GM12878 (cell line): ENCODE results near the gene CFAP54. TPM values are rescaled to one million over a fixed set of nuclear protein-coding genes. Genes with fewer than 3 reads are reported as not detected.

ENCODE experiments used
- ATAC-seq: fragments of 200-7000 bp; cut with Tn5 transposase; 3 replicates; pipeline ENCODE4 v1.9.1; 2020; ENCODE audit warnings: mild to moderate bottlenecking, moderate library complexity
- BruUV-seq: library from RNA; stranded (reverse); fragments of 400-500 nt; replicated peaks from 2 replicates; lab custom pipeline; 2021; lab: Mats Ljungman, UMichigan
- CTCF ChIA-PET: fragments of 300-600 bp; sonication (Branson Sonifier 250); formaldehyde crosslinking; extraction: SDS; loops from one replicate; lab custom pipeline; 2021; ENCODE audit warnings: inconsistent platforms; lab: Yijun Ruan, JAX
- POLR2A ChIA-PET: fragments of 350-600 bp; formaldehyde crosslinking; extraction: SDS; loops from one replicate; lab custom pipeline; 2021; ENCODE audit warnings: inconsistent platforms; lab: Charles Lee
- RAD21 ChIA-PET: fragments of 300-600 bp; sonication (Branson Sonifier 250); formaldehyde crosslinking; loops from one replicate; lab custom pipeline; 2023; ENCODE audit warnings: antibody characterized with exemption; ENCODE audit not compliant: unreplicated experiment; lab: Charles Lee
- SMC1A ChIA-PET: fragments of 300-600 bp; sonication (Branson Sonifier 250); formaldehyde crosslinking; loops from one replicate; lab custom pipeline; 2023; ENCODE audit not compliant: unreplicated experiment, uncharacterized antibody; lab: Charles Lee
- DNase-seq: peaks from one replicate; pipeline ENCODE4 v3.0.0-alpha.2; 2011; ENCODE audit warnings: low read depth, low spot score
- FAIRE-seq: peaks from 3 replicates; lab custom pipeline; 2011; peaks lifted over from hg19 to GRCh38; lab: Jason Lieb, UNC
- H2AFZ ChIP-seq: 2 replicates; pipeline ENCODE4 v1.6.0; 2011; ENCODE audit warnings: low read depth, low read length, control low read depth; ENCODE audit not compliant: control insufficient read depth
- H3K27ac ChIP-seq: 2 replicates; pipeline ENCODE4 v1.5.1; 2011; ENCODE audit warnings: control low read depth; ENCODE audit not compliant: control insufficient read depth, insufficient read depth
- H3K27me3 ChIP-seq, 2 experiments: replicated peaks in 1 of 2; 2 replicates each; pipeline versions ENCODE4 v1.6.0 to v1.6.1; 2011; ENCODE audit warnings: low read length in 1 of 2; ENCODE audit not compliant: control insufficient read depth in 2 of 2, insufficient read depth in 2 of 2
- H3K36me3 ChIP-seq, 2 experiments: 2 replicates each; pipeline ENCODE4 v1.5.1; 2011; ENCODE audit warnings: low read length in 1 of 2; ENCODE audit not compliant: control insufficient read depth in 2 of 2, insufficient read depth in 2 of 2
- H3K4me1 ChIP-seq: 2 replicates; pipeline ENCODE4 v1.6.1; 2011; ENCODE audit warnings: mild to moderate bottlenecking, low read length, moderate library complexity, mixed read lengths; ENCODE audit not compliant: control insufficient read depth, insufficient read depth
- H3K4me2 ChIP-seq: 2 replicates; pipeline ENCODE4 v1.6.0; 2011; ENCODE audit warnings: control low read depth; ENCODE audit not compliant: control insufficient read depth, insufficient read depth
- H3K4me3 ChIP-seq: fragments of 200-600 bp; sonication (generic); 2 replicates; pipeline ENCODE4 v1.5.1; 2016
- H3K79me2 ChIP-seq: 2 replicates; pipeline ENCODE4 v1.6.0; 2011; ENCODE audit warnings: low read length; ENCODE audit not compliant: control insufficient read depth, insufficient read depth
- H3K9ac ChIP-seq: 2 replicates; pipeline ENCODE4 v1.8.0; 2011; ENCODE audit warnings: low read length, control low read depth, mixed read lengths; ENCODE audit not compliant: control insufficient read depth, insufficient read depth
- H3K9me3 ChIP-seq: replicated peaks from 3 replicates; pipeline ENCODE4 v1.5.1; 2011; ENCODE audit warnings: mild to moderate bottlenecking, low read length; ENCODE audit not compliant: control insufficient read depth, insufficient read depth
- H4K20me1 ChIP-seq: 2 replicates; pipeline ENCODE4 v1.6.0; 2011; ENCODE audit not compliant: control insufficient read depth, insufficient read depth
- CBX3 ChIP-seq: fragments of 200-600 bp; sonication (generic); IDR thresholded peaks from 2 replicates; pipeline ENCODE4 v1.6.1; 2016; ENCODE audit warnings: low read depth, borderline replicate concordance
- CBX5 ChIP-seq: sonication (generic); IDR thresholded peaks from 2 replicates; pipeline ENCODE4 v1.6.1; 2016; ENCODE audit warnings: low read depth, moderate library complexity, mild to moderate bottlenecking, inconsistent platforms
- HCFC1 ChIP-seq: fragments of 150-350 bp; IDR thresholded peaks from 2 replicates; pipeline ENCODE4 v1.6.1; 2014; ENCODE audit warnings: low read length
- HDGF ChIP-seq: fragments of 450-650 bp; IDR thresholded peaks from 2 replicates; pipeline ENCODE4 v1.6.1; 2016; ENCODE audit warnings: antibody characterized with exemption
- MTA3 ChIP-seq: IDR thresholded peaks from 2 replicates; pipeline ENCODE4 v1.6.1; 2012; ENCODE audit warnings: low read length, inconsistent platforms, borderline replicate concordance
- MYC ChIP-seq: IDR thresholded peaks from 2 replicates; pipeline ENCODE4 v1.6.1; 2011; ENCODE audit warnings: mild to moderate bottlenecking, low read length, moderate library complexity, inconsistent platforms; ENCODE audit not compliant: insufficient read depth, insufficient replicate concordance, insufficient read length, severe bottlenecking
- PKNOX1 ChIP-seq: fragments of 450-650 bp; IDR thresholded peaks from 2 replicates; pipeline ENCODE4 v1.6.1; 2016; ENCODE audit warnings: mild to moderate bottlenecking
- RBBP5 ChIP-seq: fragments of 200-600 bp; sonication (generic); conservative IDR thresholded peaks from 2 replicates; pipeline ENCODE4 v1.6.1; 2016
- RUNX3 ChIP-seq: IDR thresholded peaks from 2 replicates; pipeline ENCODE4 v1.6.1; 2012; ENCODE audit warnings: low read length, inconsistent platforms
- SP1 ChIP-seq: IDR thresholded peaks from one replicate; pipeline ENCODE4 v1.6.1; 2011; ENCODE audit warnings: low read depth, low read length
- ZBTB11 ChIP-seq: fragments of 450-650 bp; formaldehyde crosslinking; IDR thresholded peaks from 2 replicates; pipeline ENCODE4 v1.5.0; 2022; ENCODE audit warnings: mild to moderate bottlenecking, missing genetic modification characterization
- WGBS: methylation state at CpG from one replicate; pipeline ENCODE4 v1.1.6; 2016; ENCODE audit warnings: low lambda C conversion rate; ENCODE audit not compliant: insufficient replicate concordance, insufficient coverage; ENCODE audit errors: missing lambda C conversion rate; 5-methylcytosine and 5-hydroxymethylcytosine counted together
- in situ Hi-C: fragments of 300-500 bp; cut with MboI; formaldehyde crosslinking; loops from 9 replicates; pipeline ENCODE4 v1.14.3; 2018; ENCODE audit warnings: mixed read lengths
- intact Hi-C: fragments of 100-400 bp; cut with micrococcal nuclease; formaldehyde crosslinking; loops from one replicate; pipeline ENCODE4 v1.14.2; 2022; ENCODE audit not compliant: unreplicated experiment
- polyA plus RNA-seq, 11 experiments: library from polyadenylated mRNA; depleted of rRNA in 4 of 11; unstranded in 6 of 11; stranded (reverse) in 5 of 11; fragments of >200 nt; fragmentation: Nextera tagmentation in 4 of 11; fragmentation: Illumina TruSeq in 1 of 11; extraction: Ambion mirVana in 4 of 11; extraction: Trizol in 1 of 11; gene quantifications; 1 replicate in 1 of 11; 2 replicates in 10 of 11; pipeline versions ENCODE4 v1.2.1 to v1.2.3, GENCODE V29; 2011 to 2016; ENCODE audit warnings: inconsistent platforms in 2 of 11, missing spikeins in 2 of 11, low read depth in 1 of 11
- total RNA-seq, 4 experiments: library from RNA; depleted of rRNA in 3 of 4; stranded (reverse); fragments of >200 nt in 3 of 4; fragmentation: Illumina TruSeq in 1 of 4; extraction: Trizol in 1 of 4; gene quantifications; 2 replicates each; pipeline versions ENCODE4 v1.2.1 to v1.2.3, GENCODE V29; 2013 to 2021
- TF ChIP-seq, protein P1 (sequence below): fragments of 450-650 bp; IDR thresholded peaks from 2 replicates; pipeline ENCODE4 v1.6.1; 2018; ENCODE audit warnings: mild to moderate bottlenecking, low read depth, moderate library complexity; ENCODE audit not compliant: partially characterized antibody

Gene CFAP54
- total and polyA plus RNA-seq, 10 of the 15 experiments (the other 5 are each of a cell fraction or from before 2014, with no cell fraction given): 0.19 to 1.5 (median 0.56) TPM

DNA sequence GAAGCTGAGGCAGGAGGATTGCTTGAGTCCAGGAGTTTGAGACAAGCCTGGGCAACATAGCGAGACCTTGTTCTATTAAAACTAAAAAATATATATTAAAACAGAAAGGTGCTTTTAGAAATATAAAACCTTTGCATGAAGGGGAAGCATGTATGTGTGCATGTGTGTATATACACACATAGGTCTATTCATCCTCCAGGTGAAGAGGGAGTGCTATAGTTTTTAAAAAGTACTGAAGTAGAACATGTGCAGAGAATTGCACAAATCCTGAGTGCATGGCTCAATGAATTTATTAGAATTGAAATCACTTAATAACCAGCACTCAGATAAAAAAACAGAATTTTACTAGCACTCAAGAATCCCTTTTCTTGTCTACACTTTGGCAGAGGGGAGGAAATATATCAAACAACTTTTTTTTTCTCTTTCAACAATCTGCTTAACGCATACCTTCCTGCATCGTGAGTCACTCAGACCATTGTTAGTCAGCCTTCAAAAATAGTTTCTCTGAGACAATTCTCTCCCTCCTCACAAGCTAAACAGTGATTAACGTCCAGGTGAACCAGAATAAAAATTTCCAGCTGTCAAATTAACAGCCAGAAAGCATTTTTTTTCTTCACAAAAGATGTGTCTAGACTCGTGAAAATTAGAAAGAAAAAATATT, 400.0 kb downstream of the CFAP54 start:
- in situ Hi-C loops (no loop called here), intact Hi-C loops (no loop called here)
- Histone ChIP-seq H3K27ac (no peak overlapping the region), H2AFZ (no peak overlapping the region), H3K4me3 (no peak overlapping the region), H3K36me3 (no peaks in the 10 kb centered on the region), H3K4me1 (no peaks in the 10 kb centered on the region), H3K9me3 (peaks cover 1% of the 10 kb centered on the region; the same call in 1 of the 3 replicates), H3K4me2 (no peak overlapping the region), H3K27me3 (no peaks in the 10 kb centered on the region), H3K9ac (no peak overlapping the region)
- ChIA-PET SMC1A (interaction anchor here (0.7 kb wide), 1 partner anchor 262 kb away, joined by 3 read pairs; no protein-coding TSS in a partner anchor), POLR2A (no interaction called here), CTCF (no interaction called here)
- FAIRE-seq (no peak), DNase-seq (no peak), ATAC-seq (no peak)
- 16% methylated on average over 5 of the region's 5 CpGs for WGBS
- TF ChIP-seq MYC: no peak
- TF ChIP-seq RBBP5: no peak
- no peak for TF ChIP-seq CBX3
- no peak for TF ChIP-seq RUNX3
- TF ChIP-seq HCFC1: no peak
- no peak for TF ChIP-seq HDGF
- no peak for TF ChIP-seq MTA3
- TF ChIP-seq PKNOX1: no peak
- TF ChIP-seq, protein P1, sequence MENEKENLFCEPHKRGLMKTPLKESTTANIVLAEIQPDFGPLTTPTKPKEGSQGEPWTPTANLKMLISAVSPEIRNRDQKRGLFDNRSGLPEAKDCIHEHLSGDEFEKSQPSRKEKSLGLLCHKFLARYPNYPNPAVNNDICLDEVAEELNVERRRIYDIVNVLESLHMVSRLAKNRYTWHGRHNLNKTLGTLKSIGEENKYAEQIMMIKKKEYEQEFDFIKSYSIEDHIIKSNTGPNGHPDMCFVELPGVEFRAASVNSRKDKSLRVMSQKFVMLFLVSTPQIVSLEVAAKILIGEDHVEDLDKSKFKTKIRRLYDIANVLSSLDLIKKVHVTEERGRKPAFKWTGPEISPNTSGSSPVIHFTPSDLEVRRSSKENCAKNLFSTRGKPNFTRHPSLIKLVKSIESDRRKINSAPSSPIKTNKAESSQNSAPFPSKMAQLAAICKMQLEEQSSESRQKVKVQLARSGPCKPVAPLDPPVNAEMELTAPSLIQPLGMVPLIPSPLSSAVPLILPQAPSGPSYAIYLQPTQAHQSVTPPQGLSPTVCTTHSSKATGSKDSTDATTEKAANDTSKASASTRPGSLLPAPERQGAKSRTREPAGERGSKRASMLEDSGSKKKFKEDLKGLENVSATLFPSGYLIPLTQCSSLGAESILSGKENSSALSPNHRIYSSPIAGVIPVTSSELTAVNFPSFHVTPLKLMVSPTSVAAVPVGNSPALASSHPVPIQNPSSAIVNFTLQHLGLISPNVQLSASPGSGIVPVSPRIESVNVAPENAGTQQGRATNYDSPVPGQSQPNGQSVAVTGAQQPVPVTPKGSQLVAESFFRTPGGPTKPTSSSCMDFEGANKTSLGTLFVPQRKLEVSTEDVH: no peak
- TF ChIP-seq SP1: no peak
- TF ChIP-seq CBX5: no peak
- no peak for TF ChIP-seq ZBTB11 (CRISPR knock-in tag)
- TF ChIP-seq, all 136 proteins: peak for 0
- RAD21 ChIA-PET: no interaction called here
- no peaks in the 10 kb centered on the region for H3K79me2 ChIP-seq
- H4K20me1 ChIP-seq: no peaks in the 10 kb centered on the region
- BruUV-seq: no TSS peak
